GM19240 (cell line): ENCODE results near the gene BORCS5.

Experiments
- DNase-seq: peaks from one replicate; pipeline ENCODE4 v3.0.0; 2011; ENCODE audit warnings: low spot score; ENCODE audit not compliant: insufficient read length

The BORCS5 gene

DNA sequence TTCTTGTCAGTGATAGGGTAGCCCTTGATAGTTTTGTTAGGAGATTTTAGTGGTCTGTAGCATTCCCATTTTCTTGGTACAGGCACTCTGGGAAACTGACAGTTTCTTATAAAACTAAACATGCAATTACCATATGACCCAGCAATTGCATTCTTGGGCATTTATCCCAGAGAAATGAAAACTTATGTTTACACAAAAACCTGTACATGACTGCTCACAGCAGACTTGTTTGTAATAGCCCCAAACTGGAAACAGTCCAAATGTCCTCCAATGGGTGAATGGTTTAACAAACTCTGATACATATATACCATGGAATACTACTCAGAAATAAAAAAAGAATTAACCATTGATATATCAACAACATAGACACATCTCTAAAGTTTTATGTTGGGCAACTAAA lies 75.5 kb downstream of the BORCS5 start:
- no peak for DNase-seq

DNA sequence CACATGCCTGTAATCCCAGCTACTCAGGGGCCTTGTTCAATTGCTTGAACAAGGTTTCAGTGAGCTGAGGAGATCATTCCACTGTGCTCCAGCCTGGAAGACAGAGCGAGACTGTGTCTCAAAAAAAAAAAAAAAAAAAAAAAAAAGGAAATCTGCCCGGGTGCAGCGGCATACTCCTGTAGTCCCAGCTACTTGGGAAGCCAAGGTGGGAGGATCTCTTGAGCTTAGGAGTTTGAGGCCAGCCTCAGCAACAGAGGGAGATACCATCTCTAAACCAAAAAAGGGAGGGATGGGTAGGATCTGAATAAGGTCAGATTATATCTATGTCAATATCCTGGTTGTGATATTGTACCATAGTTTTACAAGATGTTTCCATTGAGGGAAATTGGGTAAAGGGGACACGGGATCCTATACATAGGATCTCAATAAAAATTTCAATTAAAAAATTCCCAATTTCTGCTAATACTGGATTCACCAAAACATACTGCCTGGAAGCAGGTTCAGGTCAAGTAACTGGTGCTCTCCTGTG lies 76.4 kb downstream of the BORCS5 start:
- no peak for DNase-seq

DNA sequence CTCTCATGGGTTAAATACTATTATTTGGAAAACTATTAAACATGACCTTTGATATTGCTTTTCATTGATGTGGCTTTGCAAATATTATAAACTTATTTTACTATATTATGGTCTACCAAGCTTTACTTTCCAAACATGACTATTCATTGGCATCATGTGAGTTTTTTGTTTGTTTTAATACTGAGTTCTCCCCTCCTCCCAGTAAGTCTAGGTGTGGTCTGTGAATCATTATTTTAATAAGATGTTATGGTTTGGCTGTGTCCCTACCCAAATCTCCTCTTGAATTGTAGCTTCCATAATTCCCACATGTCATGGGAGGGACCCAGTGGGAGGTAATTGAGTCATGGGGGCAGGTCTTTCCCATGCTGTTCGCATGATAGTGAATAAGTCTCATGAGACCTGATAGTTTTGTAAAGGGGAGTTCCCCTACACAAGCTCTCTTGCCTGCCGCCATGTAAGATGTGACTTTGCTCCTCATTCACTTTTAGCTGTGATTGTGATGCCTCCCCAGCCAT lies 80.0 kb downstream of the BORCS5 start:
- no peak for DNase-seq

DNA sequence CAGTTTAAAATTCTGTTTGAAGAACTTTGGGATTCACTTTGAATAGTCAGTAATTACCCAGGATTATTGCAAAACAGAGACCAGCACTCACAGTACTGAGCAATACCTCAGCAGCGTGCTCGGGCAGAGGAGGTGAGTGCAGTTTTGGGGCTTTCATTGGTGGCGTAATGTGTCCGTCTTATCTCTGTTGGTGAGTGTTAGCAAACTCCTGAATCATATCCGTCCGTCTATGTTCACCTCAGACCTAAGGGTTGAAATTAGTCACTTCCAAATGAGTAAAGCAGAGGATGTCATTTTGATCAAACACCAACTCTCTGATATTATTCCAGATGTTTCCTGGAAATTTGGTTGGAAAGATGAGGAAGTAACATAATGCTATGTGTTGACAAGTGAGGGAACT lies 82.8 kb downstream of the BORCS5 start:
- no peak for DNase-seq

DNA sequence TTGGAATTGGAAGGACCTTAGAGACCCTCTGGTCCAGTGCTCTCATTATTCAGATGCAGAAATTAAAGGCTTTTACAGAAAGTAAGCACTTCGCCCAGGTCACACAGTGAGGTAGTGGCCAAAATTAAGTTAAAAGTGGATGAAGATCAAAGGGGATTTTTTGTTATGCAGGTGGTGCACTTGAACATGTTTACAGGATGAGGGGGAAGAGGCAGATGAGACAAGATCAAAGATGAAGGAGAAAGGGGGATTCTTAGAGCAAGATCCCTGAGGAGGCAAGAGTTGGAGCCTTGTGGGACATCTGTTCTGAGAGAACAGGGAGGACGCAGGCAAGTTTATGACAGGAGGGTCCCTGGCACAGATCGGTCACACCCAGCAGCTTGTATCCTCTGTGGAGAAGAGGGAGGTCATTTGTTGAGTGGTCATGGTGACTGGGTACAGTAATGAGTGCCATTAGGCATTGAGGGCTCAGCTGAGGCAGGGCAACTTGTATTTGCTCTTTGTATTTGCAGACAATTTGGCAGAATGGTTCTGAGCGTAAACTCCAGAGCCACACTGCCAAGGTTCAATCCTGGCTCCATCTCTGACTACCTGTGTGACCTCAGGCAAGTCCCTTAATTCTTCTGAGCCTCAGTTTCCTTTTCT lies 84.0 kb downstream of the BORCS5 start:
- no peak for DNase-seq

DNA sequence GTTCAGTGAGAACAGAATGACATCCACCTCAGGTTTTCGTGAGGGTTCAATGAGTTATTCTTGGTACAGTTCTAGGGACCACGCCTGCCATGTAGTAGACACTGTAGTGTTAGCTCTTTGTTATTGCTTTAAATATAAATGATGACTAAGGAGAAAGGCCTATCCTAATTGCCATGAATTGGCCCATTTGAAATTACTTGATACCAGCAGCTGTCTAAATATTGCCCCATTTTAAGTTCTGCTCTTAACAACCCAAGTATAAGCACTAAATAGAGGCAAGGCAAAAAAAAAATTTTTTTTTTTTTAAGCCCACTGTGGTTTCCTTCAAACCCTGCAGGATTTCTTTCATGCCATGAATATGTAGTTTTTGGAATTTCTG lies 84.5 kb downstream of the BORCS5 start:
- DNase-seq: no peak

DNA sequence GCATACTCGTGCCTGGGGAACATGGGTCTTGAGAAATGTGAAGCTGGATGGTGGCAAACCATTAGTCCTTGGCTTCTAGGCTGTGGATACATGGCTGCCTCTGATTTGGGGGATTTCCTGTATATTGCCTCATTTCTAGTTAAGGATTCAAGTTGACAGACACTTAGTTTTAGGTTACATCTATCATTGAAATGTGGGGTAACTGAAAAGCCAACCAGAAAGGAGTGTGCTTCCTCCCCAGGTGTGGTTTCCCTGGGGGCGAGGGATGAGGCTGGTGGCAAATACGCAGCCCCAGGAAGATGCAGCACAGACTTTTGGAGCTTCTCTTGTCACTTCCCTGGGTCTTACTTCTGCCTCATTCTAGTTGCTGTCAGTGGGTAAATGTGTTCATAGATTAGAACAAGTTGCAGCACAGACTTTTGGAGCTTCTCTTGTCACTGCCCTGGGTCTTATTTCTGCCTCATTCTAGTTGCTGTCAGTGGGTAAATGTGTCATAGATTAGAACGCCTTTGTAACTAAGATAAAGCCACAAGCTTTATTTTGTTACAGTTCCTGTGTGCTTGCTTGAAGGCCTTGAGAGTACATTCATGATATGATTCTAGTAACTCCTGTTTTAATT lies 85.1 kb downstream of the BORCS5 start:
- no peak for DNase-seq

DNA sequence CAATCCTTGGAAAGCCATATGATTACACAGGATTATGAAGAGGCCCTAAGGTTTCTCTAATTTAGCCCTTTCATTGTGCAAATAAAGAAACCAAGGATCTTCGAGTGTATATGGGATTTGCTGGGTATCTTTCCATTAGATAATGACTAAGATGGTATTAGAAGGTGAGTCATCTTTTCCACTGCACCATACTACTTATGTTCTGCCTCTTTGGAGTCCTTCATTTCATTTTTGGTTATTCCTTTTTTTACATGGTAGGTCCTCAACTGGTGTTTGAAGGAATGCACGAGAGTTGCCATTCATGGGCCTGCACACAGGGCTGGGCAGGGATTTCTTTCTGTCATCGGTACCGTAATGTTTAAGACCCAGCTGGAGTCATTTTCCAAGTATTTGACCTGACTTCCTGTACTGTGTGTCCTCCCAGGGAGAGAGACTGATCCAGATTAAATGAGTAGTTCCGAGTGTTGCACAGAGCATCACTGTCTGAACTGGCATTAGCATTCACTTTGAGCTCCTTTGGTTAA lies 85.7 kb downstream of the BORCS5 start:
- DNase-seq: no peak

DNA sequence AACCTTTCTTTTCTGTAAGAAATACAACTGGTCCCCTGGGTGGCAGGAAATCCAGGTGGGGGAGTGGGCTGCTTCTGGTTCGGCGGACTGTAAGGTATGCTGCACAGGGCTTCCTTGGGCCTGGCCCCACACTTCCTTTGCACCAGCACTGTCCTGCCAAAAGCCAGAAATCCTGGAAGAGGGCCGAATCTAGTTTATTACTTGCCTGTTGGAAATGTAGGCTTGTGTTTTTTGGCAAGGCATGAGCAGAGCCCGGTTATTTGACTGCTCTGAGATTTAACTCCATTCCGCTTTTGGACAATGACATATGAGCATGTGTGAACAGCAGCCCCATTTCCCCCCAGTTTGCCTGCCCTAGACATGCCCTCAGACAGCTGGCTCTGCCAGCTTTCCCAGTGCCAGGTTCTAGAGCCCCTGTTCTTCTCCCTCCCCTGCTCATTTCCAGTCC lies 86.6 kb downstream of the BORCS5 start:
- no peak for DNase-seq

DNA sequence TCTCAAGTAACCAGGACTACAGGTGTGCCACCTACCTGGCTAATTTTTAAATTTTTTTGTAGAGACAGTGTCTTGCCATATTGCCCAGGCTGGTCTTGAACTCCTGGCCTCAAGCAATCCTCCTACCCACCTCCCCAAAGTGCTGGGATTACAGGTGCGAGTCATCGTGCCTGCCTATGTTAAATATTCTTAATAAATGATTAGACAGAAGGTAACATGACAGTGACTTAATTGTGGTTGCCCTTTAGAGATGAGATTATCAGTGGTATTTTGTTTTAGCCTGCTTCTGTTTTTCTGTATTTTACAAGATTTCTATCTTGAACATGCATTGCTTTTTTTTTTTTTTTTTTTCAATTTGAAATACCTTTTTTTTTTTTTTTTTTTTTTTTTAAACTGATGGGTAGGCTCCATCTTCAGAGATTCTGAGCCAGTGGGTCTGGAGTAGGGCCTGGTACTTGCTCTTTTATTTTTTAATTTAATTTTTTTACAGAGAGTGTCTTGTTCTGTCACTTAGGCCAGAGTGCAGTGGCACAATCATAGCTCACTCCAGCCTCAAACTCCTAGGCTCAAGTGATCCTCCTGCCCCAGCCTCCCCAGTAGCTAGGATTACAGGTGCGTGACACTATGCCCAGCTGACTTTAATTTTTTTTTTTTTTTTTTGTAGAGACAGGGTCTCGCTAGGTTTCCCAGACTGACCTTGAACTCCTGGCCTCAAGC lies 88.4 kb downstream of the BORCS5 start:
- DNase-seq: no peak

DNA sequence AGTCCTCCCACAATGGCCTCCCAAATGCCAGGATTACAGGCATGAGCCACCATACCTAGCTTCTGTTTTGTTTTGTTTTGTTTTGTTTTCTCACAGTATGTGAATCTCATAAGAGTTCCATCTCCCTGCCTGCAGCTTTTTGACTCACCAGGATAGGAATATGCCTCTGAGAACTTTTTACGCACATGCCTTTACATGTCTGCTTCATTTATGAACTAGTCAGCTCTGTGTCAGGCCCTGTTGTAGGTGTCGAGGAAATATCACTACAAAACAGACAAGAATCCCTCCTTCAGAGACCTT lies 89.0 kb downstream of the BORCS5 start:
- DNase-seq: no peak

DNA sequence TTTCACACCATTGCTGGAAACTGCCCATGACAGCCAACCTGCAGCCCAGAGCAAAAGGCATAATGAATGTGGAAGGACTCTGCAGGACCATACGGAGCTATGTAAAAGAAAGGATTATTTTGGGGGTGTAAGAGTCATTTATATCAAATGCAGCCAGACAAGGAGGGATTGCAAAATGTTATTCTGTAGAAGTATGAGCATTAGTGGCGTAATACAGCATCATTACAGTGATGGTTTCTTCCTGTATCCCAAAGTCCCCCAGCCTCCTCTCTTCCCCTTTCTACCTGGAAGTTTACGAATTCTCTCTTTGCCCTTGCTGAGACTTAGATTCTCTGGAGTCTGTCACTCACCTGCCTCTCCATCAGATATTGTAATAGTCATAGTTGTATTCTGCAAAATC lies 89.9 kb downstream of the BORCS5 start:
- DNase-seq: no peak

DNA sequence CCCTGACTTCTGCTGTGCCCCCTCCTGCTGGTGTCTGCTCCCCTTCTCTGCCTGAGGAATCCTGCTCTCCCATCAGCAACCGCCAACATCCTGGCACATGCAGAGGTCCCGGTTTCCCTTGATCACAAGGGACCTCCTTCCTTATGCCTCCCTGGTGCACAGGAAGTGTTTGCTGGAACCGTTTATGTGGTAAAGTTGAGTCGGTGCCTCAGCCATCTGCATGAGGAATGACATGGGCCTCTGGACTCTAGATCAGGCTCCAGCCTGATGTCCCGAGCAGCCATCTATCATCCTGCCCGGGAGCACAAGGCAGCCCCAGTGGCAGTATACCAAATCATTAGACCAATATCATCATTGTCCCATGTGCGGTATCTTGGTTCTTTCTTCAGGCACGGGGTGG lies 90.4 kb downstream of the BORCS5 start:
- DNase-seq: no peak

DNA sequence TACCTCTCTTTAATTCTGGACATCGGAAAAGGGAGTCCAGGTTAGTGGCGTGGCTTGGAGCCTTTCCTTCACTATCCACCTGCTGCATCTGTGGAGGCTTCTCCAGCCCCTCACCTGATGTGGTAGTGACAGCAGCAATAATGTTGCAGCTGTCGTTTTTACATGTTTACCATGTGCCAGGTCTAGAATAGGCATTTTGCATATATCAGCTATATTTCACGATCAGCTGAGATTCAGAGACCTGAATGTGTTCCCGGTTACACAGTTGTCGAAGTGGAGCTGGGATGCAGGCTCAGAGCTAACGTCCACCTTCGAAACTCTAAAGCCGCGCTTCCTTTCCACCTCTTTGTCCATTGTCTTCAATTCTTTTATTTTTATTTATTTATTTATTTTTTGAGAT lies 91.0 kb downstream of the BORCS5 start:
- no peak for DNase-seq

DNA sequence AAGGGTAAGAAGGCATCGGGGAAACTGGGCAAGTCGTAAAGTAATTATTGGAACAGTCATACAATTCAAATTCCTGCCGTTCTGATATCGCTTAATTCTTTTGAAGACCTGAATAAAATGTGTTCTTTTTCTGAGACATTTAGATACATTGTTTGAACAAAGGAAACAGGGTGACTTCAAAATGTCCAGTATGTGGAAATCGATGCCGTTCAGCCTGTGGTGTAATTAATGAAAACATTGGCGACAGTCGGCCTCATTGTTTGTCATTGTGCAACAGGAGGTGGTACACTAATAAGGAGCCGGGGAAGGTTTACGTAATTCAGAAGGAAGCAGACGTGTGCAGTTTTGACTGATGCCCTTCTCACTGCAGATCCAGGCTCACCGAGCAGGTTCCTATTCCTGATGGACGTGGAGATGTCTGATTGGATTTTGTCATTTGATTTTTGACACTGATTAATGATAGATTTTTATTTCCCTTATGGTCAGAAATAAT lies 92.7 kb downstream of the BORCS5 start:
- DNase-seq: no peak

DNA sequence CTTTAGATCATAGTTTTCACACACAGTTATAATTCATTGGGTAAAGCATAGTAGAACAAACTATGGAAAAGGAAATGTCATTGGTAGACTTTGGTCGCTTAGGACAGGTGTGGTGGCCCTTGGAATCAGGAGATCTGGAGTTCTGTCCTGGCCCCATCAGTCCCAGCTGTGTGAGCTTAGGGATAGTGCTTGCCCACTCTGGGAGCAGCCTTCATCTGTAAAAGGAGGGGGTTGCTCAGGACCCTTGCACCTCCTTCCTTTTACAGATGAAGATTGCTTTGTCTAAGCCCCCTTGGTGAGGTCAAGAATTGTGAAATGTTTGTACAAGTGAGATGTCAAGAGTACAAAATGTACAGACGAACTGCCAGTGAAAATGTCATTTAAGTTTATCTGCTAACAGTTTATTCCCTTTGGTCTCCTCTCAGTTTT lies 93.2 kb downstream of the BORCS5 start:
- no peak for DNase-seq

DNA sequence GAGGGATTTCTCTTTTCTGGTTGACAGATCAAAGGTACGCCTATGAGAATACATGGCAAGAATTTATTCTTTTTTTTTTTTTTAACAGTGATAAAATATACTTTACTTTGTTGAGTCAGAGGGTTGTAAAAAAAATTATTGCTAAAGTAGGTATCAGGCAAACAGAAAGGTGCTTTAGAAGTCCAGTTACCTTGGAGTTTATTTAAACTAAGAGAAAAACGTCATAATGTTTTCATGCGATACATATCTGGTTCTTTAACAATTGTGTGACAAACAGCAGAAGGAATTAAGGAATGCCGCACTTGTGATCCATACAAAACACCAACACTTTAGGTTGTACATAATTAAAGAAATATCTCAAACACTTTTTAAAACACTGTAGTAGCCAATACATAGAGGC lies 94.2 kb downstream of the BORCS5 start:
- no peak for DNase-seq

DNA sequence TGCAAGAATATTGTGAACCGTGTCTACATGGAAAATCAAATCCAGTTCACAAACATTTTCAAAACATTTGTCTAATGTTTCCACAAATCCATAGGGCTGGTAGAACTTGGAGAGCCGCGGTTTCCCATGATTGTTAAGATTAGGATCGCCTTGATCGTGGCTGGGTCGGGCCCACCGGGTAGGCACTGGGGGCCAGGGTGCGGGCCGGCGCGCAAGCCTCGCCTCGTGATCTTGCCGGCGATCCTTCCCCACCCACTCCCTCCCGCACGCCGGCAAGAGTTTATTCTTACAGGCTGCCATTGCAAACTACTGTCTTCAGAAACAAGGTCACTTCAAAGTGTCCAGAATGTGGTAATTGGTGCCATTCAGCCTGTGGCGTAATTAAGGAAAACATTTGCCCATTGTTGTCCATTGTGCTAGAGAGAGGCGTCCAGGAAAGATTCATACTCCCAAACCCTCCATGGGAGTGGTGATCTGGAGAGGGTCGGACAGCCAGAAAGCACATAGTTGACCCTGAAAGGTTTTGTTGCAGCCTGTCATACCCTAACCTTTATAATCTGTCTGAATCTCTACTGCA lies 95.5 kb downstream of the BORCS5 start:
- no peak for DNase-seq

DNA sequence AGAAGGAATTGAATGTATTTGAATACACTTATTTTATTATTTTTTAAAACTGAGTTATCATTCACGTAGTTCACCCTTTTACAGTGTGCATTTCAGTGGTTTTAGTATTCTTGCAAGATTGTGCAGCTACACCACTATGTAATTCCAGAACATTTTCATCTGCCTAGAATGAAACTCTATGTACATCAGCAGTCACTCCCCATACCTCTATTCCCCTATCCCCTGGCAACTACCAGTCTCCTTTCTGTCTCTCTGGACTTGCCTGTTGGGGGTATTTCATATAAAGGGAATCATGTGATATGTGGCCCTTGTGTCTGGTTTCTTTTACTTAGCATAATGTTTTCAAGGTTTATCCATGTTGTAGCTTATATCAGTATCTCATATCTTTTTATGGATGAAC lies 96.8 kb downstream of the BORCS5 start:
- DNase-seq: no peak

DNA sequence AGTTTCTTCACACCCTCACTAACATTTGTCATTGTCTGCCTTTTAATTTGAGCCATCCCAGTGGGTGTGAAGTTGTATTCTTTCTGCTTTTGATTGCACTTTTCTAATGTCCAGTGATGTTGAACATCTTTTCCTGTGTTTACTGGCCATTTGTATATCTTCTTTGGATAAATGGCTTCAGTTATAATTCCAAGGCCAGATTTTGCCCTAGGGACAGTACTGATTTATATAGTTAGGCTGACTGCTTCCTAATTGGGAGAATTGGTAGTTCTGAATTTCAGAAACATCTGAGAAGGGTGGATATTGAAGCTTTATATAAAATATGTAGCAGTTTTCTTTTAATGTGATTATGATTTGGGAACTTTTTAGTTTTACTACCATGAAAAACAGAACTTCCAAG lies 97.4 kb downstream of the BORCS5 start:
- no peak for DNase-seq

DNA sequence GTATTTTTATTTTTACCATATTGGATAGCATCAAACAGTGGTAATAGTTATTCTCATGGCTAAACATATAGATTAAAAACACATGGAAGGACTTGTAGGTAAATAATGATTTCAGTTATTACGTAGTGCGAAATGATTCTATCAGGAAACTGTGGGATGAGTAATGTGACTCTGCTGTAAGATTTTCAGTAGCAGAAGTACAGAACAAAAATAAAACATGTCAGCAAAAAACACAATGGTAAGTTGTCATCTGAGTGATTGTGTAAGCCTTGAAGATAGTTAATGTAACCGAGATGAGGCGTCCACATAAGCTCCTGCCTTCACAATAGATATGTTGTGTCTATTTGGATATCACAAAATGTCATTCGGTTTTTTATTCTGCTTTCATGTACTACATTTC lies 99.8 kb downstream of the BORCS5 start:
- no peak for DNase-seq
